GM12874 (cell line): ENCODE results near the gene MRPS7.
A peak's percentile ranks its signal among the peaks of the same experiment; 100 is the strongest.

Experiments
- TF ChIP-seq, protein P1 (sequence below): IDR thresholded peaks from 2 replicates; pipeline ENCODE4 v1.5.1; 2011; ENCODE audit warnings: low read depth, mild to moderate bottlenecking, control low read depth, low read length, moderate library complexity; ENCODE audit not compliant: insufficient read depth

The MRPS7 gene

DNA sequence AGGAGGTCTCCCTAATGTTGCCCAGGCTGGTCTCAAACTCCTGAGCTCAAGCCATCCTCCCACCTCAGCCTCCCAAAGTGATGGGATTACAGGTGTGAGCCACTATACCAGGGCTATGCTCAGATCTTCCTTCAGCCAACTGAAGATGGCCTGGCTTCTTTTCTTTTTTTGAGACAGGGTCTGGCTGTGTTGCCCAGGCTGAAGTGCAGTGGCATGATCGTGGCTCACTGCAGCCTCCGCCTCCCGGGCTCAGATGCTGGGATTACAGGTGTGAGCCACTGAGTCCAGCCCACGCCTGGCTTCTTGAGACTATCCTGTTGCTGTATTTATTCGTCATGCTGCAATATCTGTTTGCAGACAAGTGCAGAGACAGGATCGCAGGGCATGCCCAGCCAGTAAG, 23.4 kb downstream of the MRPS7 start:
- TF ChIP-seq, protein P1, sequence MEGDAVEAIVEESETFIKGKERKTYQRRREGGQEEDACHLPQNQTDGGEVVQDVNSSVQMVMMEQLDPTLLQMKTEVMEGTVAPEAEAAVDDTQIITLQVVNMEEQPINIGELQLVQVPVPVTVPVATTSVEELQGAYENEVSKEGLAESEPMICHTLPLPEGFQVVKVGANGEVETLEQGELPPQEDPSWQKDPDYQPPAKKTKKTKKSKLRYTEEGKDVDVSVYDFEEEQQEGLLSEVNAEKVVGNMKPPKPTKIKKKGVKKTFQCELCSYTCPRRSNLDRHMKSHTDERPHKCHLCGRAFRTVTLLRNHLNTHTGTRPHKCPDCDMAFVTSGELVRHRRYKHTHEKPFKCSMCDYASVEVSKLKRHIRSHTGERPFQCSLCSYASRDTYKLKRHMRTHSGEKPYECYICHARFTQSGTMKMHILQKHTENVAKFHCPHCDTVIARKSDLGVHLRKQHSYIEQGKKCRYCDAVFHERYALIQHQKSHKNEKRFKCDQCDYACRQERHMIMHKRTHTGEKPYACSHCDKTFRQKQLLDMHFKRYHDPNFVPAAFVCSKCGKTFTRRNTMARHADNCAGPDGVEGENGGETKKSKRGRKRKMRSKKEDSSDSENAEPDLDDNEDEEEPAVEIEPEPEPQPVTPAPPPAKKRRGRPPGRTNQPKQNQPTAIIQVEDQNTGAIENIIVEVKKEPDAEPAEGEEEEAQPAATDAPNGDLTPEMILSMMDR: no peak

DNA sequence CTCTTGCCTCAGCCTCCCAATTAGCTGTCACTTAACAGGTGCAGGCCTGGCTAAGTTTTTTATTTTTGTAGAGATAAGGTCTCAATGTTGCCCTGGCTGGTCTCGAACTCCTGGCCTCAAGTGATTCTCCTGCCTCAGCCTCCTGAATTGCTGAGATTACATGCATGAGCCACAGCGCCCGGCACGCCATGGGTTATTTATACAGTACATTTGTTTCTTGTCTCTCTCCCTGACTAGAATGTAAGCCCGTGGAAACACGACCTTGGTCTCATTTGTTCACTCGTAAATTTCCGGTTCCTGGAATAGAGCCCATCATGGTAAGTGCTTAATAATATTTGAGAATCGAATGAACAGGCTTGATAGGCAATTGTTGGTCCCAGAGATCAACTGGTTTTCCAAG, 25.5 kb downstream of the MRPS7 start:
- TF ChIP-seq, protein P1: no peak

DNA sequence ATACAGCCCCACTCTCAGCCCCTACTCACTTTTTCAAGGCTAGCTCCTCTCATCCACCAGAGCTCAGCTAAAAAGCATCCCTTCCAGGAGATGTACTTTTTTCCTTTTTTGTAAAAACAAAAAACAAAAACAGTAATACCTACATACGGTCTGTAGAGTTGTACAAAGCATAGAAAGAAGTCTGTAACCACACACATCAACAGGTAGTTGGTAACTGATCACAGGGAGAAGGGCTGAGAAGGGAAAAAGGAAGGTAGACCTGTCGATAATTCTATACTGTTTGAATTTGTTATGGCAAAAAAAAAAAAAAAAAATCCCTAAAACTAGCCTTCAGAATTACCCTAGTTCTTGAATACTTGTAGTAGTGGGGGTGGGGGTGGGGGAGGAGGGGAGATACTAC, 26.7 kb downstream of the MRPS7 start:
- TF ChIP-seq, protein P1: no peak

DNA sequence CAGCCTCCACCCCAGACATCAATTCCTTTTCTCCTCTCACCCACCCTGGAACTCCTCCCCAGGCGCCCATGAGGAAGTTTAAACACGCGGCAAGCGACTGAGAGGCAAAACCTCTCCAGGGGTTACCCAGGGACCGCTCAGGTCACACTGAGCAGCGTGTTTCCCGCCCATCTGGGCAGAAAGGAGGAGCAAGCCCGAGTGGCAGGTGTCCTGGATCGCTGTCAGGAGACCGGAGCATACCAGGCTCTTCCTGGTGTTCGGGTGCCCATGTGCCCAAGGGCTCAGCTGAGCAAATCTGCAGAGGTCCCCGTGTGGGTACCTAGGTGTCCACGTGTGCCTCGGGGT, 27.1 kb downstream of the MRPS7 start:
- TF ChIP-seq, protein P1: no peak

DNA sequence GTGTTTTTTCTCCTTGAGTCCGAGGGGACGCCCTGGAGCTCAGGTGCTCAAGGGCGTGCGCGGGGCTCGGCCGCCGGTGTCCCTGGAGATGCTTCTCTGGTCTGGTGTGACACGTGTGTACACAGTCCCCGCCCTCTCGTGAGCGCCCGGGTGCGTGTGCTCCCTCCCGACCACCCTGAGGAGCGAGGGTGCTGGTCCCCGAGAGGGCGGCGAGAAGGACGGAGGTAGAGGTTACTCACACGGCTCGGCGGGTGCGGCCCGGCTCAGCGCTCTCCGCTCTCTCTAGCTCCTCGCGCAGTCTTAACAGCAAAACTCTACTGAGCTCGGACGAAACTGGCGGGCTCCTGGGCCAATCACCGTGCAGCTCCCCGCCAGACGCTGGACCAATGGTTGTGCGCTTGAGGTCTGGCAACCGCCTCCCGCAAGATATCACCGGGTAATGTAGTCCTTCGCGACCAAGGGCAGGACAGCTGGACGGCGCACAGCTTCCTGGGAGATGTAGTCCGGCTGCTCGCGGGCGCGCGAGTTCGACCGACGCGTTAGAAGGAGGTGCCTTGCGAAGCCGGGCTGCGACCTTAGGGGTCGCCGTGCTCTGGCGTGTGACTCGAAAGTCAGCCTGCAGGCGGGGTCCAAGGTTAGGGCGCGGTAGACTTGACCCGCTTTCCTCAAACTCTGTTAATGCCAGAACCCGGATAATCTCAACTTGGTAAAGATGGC, 27.6 kb downstream of the MRPS7 start, which contains the start of gene SLC25A19:
TSS of gene SLC25A19 (minus strand) at position 319 of the 717 bp plus-strand sequence. CDS start 2,669 bp downstream, outside the sequence.
- TF ChIP-seq, protein P1: peak; percentile 58

- TF ChIP-seq, protein P1: peak; percentile 43
These were observed 28.2 kb downstream of the MRPS7 start for GRCh38 chr17:75289832-75290337.

- TF ChIP-seq, protein P1: no peak
These were observed 33.8 kb downstream of the MRPS7 start for GRCh38 chr17:75295201-75296158.
